GM21723 (cell line): ENCODE measurements around the gene PSMB5.
A peak's percentile ranks its signal among the peaks of the same experiment; 100 is the strongest.
"Not testable (repeated sequence)": the region's sequence is repeated elsewhere in the genome, so short reads cannot be mapped to it uniquely, and the experiment has no call there.

ENCODE experiments used
- ATAC-seq: cut with Tn5 transposase; IDR thresholded peaks from one replicate; pipeline ENCODE4 v1.9.1; 2021; ENCODE audit warnings: mild to moderate bottlenecking, moderate library complexity; ENCODE audit not compliant: unreplicated experiment

PSMB5 gene

DNA sequence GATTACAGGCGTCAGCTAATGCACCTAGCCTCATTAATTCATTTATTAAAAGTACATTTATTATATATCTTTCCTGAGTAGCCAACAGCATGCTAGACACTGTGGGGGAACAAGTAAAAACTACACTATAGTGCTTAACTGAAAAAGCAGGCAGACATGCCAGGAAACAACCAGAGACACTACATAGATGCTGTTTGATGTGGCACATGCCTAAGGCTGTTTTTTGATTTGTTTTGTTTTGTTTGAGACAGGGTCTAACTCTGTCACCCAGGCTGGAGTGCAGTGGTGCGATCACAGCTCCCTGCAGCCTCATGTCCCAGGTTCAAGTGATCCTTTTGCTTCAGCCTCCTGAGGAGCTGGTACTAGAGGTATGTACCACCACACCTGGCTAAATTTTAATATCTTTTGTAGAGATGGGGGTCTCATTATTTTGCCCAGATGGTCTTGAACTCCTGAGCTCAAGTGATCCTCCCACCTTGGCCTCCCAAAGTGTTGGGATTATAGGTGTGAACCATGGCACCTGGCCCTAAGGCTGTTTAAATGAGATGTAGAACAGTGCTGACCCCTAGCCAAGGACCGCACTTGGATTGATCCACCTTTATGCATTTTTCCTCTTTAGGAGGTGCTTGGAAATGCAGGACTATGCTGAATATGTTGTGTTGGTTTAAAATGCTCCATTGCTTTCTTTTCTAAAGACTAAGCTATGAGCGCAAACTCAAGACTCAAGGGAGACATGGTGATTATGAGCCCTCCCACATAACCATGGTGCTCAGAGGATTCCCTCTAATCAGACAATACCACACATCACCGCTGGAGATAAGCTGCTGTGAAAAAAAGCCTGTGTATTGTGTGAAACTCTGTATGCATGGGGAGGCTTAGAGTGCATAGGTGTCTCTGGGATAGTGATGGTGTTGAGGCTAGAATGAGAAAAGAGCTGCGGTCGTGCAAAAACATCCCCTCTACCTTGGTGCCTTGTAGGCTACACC is 14.3 kb downstream of the PSMB5 start:
- no peak for ATAC-seq

DNA sequence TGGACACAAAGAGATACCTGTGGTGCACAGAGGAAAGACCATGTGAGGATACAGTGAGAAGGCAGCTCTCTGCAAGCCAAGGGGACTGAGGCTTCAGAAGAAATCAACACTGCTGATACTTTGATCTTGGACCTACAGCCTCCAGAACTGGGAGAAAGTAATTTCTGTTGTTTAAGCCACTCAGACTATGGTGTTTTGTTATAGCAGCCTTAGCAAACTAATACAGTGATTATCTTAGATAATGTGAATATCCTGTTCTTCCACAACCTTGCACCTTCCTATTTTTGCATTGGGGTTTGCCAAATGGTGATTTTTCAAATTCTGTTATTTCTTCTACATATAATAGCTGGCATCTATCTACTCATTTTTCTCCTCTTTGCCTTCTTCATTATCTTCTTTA is 16.6 kb downstream of the PSMB5 start:
- no peak for ATAC-seq

DNA sequence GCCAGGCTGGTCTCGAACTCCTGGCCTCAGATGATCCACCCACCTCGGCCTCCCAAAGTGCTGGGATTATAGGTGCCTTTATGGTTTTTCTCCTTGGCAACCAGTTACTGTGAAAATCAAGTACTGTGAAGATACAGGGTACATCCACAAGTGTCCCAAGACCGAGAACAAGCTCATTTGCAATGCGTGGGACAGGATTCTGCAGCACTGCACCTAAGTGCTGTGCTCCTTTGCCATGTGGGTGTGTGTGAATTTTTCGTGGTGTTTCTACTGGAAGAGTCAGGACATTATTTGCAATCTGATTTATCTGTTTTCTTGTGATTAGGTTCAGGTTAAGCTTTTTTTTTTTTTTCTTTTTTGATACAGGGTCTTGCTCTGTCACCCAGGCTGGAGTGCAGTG is 17.6 kb downstream of the PSMB5 start:
- no peak for ATAC-seq

DNA sequence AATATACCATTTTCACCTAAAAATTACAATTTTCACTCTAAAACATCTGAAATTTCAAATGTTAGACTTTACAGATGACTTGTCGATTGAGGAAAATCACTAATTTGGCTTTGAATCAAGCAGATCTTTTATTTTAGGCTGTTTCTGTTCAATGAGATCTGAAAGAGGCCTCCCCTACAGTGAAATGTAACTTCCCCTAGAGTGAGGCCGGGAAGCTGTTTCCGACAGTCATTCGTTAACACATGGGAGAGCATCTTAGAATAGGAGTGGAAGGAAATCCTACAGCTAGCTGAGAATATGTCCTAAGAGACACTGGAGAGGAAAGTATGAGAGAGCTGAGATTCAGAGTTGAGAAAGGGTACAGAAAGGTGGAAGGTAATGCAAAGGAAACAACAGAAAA is 19.1 kb downstream of the PSMB5 start:
- ATAC-seq: no peak

DNA sequence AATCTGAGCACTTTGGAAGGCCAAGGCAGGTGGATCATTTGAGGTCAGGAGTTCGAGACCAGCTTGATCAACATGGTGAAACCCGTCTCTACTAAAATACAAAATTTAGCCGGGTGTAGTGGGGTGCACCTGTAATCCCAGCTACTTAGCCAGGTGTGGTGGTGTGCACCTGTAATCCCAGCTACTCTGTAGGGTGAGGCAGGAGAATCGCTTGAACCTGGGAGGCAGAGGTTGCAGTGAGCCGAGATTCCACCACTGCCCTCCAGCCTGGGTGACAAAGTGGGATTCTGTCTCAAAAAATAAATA is 21.0 kb downstream of the PSMB5 start:
- ATAC-seq: not testable (repeated sequence)

DNA sequence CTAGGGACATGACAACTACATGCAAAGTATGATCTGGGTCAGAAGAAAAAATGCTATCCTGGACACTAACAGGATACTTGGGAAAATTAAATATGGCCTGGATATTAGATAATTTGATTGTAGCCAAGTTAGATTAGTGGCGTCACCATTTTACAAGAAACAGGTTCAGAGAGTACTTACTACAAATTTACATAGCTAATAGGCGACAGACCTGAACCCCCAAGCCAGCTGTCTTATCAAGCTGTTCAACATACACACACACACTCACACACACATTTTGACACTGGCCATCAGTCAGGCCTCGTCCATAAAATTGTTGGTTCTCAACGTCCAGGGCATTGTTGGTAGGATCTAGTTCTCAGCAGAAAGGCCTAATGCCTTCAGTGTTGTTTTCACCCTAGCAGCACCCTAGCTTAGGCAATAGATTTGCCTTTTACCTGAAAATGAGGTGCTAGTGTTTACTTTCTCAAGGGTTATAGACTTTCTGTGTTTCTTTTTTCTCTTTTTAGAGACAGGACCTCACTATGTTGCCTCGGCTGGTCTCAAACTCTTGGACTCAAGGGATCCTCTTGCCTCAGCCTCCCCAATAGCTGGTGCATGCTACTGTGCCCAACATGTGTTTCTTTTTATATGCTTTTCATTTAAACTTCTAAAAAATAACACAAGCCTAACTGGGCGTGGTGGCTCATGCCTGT is 21.5 kb downstream of the PSMB5 start:
- ATAC-seq: no peak

DNA sequence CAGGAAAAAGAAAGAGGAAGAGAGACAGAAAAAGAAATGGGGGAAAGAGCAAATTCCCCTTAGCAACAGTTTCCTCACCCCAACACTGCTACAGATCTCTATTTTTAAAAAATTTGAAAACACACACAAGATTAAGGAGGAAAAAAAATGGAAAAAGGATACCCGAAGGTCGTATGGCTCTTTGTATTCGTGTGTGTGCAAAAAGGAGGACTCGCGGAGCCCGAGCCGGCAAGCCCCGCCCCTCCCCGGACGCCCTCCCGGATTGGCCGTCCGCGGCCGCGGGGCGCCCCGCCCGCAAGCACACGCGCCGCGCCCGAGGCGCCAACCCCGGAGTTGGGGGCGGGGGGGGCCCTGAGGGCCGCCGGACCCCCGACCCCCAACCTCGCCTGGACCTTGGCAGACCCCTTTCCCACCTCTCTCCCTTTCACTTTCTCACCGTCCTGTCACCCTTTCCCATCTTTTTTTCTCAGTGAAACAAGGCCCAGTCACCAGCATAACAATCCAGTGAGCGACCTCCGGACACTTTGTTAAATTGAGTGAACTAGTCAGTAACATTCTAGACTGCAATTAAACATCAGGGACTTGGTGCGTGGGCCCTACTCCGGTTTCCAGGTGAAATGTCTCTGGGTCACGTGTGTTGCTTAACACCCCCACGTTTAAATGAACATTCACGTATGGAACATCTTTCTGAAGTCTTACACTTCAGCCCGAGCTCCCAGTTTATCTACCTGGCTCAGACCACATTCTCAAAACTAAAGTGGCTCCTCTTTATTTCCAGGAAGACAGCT is 24.6 kb downstream of the PSMB5 start, which contains the start of gene C14orf93:
TSS of gene C14orf93 (minus strand) at position 205 of the 788 bp plus-strand sequence. CDS start 11,120 bp downstream, outside the sequence.
- no peak for ATAC-seq

DNA sequence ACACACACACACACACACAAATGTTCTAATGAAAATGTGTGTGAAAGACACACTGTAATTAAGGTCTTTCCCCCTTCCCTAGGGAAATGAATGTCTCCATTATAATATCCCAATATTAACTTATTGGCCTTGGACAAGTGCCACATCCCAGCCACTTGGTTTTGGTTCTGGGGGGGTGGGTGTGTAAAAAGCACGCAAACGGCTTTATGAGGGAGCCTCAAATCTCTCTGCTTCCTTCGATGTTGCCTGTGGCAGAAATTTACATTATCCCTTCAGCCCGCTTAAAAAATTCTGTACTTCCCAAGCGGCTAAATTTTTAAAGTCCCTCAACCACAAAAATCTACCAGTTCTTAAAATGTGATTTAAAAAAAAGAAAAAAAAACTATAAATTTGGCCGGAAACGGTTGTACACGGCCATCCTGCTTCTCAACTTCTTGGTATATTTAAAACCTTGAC is 25.2 kb downstream of the PSMB5 start:
- no peak for ATAC-seq

DNA sequence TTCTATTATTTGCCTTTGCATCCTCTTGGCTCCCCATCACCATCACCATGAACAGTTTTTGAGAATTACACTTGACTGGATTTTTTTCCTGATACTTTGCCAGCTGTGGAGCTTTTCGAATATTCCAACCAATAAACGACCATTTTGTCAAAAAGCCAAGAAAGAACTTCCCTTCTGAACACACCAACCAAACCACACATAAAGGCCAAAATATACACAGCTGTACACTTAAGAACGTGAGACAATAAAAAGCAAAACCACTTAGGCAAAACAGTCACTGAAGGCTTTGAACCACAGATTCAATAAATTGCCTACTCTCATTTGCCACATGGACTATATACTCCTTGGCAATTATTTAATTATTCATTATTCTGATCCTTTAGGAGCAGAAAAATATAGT is 25.9 kb downstream of the PSMB5 start:
- no peak for ATAC-seq

DNA sequence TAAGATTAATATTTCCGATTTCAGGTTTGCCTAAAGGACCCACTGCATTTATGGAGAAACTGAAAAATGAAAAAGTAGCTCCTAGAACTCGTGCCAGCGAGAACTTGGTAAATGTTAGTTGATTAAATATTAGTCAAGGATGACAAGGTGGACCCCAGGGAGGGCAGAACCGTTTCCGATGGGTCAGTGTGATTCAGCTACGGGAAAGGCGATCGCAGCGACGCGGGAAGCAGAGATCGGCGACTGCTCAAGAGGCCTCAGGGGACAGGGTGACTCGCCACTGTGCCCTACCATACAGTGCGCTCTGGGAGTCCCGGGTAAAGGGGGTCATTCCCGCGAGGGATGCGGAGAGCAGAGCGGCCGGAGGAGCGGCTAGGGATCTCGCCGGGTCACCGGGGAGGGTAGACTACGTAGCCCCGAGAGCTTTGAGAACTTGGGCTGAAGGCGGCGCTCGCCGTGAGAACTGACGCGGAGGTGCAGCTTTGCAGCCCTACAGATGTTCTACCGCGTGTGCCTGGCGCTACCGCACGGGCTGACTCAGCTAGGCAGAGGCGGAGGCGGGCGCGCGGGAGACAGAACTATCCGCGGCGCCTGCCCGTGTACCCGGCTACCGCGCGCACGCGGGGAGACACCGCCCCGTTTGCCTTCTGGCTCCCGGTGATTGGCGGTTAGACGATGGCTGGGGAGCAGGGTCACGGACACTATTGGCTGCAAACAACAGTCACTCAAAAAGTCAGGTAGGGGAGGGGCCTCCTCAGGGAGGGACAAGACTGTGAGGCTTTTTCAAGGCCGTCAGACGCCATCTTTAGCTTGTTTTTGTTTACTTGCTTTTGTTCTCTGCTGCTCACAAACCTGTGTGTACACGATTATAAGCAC is 27.9 kb downstream of the PSMB5 start:
- ATAC-seq: peak; percentile 92

DNA sequence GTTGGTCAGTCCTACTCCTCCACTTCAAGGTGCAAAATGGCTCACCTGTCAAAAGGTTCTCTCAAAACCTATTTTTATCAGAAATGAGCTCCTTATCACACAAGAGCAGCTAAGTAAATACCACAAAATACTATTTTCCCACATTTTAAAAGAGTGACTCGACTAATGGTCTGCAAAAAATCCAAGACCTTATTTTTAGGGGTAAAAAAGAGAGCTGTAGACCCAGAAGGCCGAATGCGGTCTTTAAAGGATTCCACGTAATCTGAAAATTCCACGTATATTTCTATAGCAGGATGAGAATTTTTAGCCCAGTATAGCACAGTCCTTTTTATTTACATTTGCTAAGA is 28.5 kb downstream of the PSMB5 start:
- ATAC-seq: no peak

DNA sequence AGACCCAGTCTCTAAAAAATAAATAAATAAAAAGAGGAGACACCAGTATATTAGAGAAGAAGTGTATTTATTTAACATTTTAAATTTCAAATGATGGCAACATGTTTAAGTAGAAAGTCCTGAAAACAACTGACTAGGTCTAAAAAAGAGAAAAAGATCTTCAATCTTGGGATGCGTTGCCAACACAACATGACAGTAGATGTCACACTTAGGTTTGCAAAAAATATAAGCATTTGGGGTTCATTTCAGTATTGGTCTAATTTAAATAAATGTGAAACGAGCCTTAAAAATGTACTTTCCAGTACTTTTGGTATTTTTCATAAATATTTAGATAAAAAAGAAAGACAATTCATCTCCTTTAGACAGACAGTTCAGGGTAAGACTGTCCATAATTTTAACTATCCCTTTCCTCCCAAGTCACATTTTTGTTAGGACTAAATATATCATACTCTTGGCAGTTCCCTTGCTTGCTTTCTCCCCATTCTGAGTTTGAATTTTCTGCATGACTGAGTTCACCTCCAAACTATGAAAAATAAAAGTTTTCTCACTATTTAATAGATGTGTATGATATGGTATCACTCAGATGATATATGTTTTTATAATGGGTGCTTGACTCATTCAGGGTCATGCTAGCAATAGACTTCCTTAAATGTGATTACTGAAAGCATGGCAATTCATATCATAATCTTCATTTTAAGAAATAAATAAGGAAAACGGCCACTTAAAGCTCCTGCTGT is 29.1 kb downstream of the PSMB5 start:
- no peak for ATAC-seq

DNA sequence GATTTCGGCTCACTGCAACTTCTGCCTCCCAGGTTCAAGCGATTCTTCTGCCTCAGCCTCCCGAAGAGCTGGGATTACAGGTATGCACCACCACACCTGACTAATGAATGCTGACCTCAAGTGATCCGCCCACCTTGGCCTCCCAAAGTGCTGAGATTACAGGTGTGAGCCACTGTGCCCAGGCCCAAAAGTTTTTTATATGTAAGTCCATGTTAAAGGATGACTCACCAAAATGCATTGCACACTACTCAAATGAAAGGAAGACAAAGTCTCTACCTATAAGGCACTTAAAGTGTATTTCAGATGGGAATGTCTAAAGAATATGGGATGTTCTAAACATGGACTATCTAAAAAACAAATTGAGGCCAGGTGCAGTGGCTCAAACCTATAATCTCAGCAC is 30.4 kb downstream of the PSMB5 start:
- ATAC-seq: not testable (repeated sequence)

DNA sequence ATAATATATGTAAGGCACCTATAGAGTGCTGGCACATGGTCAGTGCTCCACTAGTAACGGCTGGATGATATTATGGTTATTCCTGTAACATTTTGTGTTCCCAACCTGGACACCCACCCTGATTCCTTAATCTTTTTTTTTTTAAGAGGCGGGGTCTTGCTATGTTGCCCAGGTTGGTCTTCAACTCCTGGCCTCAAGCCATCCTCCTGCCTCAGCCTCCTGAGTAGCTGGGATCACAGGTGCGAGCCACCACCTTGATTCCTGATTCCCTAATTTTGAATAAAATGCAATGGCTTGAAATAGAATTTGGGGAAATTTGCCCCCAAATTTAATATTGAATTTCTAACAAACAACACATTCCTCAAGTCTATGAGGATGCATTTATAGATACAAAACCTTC is 32.1 kb downstream of the PSMB5 start:
- no peak for ATAC-seq

DNA sequence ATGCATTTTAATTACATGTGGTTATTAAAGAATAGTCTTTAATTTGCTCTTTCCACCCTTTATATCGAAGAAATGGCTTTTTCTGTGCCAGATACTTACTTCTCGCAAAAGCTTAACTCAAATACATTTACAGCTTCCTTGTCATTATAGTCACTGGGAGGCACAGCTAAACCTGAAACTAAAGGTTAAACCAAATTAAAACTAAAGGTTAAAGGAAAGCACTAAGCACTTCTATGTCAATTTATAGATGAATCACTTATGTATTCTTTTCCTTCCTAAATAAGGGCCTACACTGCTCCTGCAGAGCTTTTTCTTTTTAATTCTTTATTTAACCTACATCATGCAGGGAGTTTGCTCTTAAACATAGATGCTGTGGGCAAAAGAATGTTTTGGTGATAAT is 33.8 kb downstream of the PSMB5 start:
- no peak for ATAC-seq

DNA sequence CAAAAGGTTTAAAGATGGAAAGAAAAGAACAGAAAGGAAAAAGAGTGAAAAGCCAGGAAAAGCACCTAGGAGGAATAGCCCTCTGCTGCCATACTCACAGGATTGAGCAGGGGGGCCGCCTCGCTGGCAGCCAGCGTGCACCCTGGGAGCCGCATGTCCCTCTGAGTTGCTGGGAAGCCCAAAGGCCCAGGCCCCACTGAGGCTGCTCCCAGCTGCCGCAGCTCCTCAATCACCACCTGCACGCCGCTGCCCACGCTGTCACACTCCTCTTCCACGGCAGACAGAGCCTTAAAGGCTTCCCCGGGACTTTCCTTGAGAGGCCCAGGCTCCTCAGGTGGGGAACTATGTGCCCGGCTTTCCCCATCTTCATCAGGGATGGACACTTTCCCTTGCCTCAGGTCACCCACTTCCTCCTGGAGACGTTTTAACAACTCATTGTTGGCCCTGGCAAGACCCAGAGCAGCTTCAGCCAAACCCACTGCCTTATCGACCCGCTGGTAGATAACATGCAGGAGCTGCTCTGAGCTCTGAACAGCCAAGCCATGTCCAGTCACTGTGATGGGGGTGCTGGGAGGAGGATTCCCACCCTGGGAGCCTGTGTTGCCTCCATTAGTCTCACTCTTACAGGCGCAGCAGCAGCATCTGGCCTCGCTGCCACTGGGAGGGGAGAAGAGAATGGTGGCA is 36.2 kb downstream of the PSMB5 start:
- no peak for ATAC-seq

DNA sequence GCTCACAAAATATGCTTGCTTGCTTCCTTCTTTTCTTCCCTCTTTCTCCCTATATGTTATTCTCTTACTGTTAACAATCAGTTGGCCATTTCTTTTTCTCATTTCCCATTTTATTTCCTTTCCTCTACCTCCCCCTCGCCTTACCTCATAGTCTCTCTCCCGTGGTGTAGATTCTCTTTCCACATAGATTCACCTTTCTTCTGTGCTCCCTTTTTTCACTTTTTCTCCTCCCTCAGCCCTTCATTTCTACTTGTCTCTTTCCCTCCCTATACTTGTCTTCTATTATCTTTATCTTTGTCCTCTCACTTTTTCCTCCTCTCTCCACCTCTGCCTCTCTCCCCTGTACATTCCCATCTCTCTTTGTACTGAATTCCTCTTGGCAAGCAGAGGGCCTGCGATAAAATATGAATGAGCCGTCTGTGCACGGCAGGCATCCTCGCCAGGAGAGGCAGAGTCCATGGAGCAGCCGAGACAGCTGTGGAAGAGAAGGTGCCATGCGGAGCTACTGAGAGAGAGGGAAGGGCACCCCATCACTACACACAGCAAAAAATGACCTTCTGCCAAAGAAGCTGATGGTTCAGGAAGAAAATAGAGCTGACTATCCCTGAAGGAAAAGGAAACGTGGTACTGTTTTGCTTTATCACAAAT is 36.9 kb downstream of the PSMB5 start:
- ATAC-seq: no peak

DNA sequence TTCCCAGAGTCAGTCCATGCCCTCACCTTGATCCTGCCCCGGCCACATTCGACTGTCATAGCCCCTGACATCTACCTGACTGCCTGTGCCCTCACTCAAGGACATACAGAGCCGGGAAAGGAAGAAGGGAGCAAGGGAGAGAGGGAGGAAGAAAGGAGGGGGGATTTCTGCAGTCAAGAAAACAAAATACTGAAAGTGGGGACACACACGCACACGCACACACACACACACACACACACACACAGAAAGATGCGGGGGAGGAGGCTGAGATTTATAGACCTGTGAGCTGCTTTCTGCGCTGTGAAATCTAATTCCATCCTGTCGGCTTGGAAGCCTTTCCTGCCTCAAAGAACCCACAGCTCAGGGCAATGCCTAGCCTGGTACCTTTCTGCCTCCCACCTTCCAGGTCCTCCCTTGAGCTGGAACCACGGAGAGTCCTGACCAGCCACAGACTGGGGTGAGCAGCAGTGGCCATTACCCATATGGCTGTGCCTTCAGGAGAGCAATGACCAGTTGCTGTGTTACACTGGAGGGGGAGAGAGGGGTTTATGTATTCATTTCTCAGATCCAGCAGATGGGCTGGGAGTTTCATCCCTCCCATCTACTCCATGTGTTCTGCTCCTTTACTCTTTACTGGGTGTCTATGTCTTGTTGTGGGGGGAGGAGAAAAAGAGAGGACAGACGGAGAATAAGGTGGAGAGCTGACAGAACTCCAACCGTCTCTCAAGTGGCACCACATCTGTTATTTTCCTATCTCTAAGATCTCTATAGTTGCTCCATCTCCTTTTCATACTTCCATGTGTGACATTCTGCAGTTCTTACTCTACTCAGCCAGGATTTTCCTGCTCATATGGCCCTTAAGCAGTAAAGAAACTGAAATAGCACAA is 37.7 kb downstream of the PSMB5 start:
- ATAC-seq: no peak
